Activated naive CD4-positive, alpha-beta T cell treated with anti-CD3 and anti-CD28 coated beads, Interleukin-2, amount 50 U/mL, for 72 hours (primary cell): ENCODE results near the gene SCYGR1. TPM values are rescaled to one million over a fixed set of nuclear protein-coding genes. Genes with fewer than 3 reads are reported as not detected.

Experiments
- ATAC-seq, 2 donors: fragments of 150-1000 bp; cut with Tn5 transposase; 2 replicates each; pipeline ENCODE4 v1.10.0; 2021; ENCODE audit warnings: mild to moderate bottlenecking in 2 of 2, moderate library complexity in 2 of 2
- DNase-seq, 2 donors: peaks; one replicate each; pipeline ENCODE4 v3.0.0; 2021 to 2022; ENCODE audit warnings: low spot score in 2 of 2
- H3K27ac Mint-ChIP-seq, 2 donors: one replicate each; pipeline ENCODE4 v1.8.0; 2022; ENCODE audit warnings: mild to moderate bottlenecking in 2 of 2, mixed read lengths in 2 of 2
- H3K36me3 Mint-ChIP-seq, 2 donors: one replicate each; pipeline ENCODE4 v1.8.0; 2022; ENCODE audit warnings: mixed read lengths in 2 of 2
- H3K9me3 Mint-ChIP-seq, 2 donors: one replicate each; pipeline ENCODE4 v1.8.0; 2022; ENCODE audit warnings: mixed read lengths in 2 of 2
- total RNA-seq, 2 donors: library from RNA; stranded (reverse); gene quantifications; one replicate each; pipeline ENCODE4 v1.2.3, GENCODE V29; 2022

The SCYGR1 gene
- total RNA-seq, 2 donors from 2014 or later: not detected

- H3K9me3 Mint-ChIP-seq: no peaks in the 10 kb centered on the region
- peak overlapping the region in 1 of 2 donors; percentile 63 for H3K27ac Mint-ChIP-seq
- H3K36me3 Mint-ChIP-seq: no peaks in the 10 kb centered on the region
- no peak for ATAC-seq
- DNase-seq: no peak
Observed at GRCh38 chr2:227360351-227360750, 27.4 kb downstream of the SCYGR1 start.

- Mint-ChIP-seq H3K27ac (peak overlapping the region; percentile 7 to 25), H3K36me3 (no peaks in the 10 kb centered on the region), H3K9me3 (no peaks in the 10 kb centered on the region)
- ATAC-seq (peak; percentile 41 to 75), DNase-seq (no peak)
Observed at GRCh38 chr2:227351639-227352038, 36.1 kb downstream of the SCYGR1 start.

- no peaks in the 10 kb centered on the region for H3K9me3 Mint-ChIP-seq
- ATAC-seq (no peak), DNase-seq (no peak)
- peak overlapping the region in 1 of 2 donors; percentile 27 for H3K27ac Mint-ChIP-seq
- H3K36me3 Mint-ChIP-seq: no peaks in the 10 kb centered on the region
Observed at GRCh38 chr2:227349989-227350612, 37.6 kb downstream of the SCYGR1 start.

- DNase-seq: no peak
- ATAC-seq: no peak
- H3K9me3 Mint-ChIP-seq: no peaks in the 10 kb centered on the region
- no peak overlapping the region for H3K27ac Mint-ChIP-seq
- H3K36me3 Mint-ChIP-seq: no peaks in the 10 kb centered on the region
Observed at GRCh38 chr2:227348324-227348723, 39.4 kb downstream of the SCYGR1 start.

- Mint-ChIP-seq H3K9me3 (no peaks in the 10 kb centered on the region), H3K27ac (no peak overlapping the region), H3K36me3 (no peaks in the 10 kb centered on the region)
- no peak for DNase-seq
- no peak for ATAC-seq
Observed at GRCh38 chr2:227347117-227347516, 40.6 kb downstream of the SCYGR1 start.

GRCh38 chr2:227344231-227344630 lies 43.5 kb downstream of the SCYGR1 start:
- no peaks in the 10 kb centered on the region for H3K36me3 Mint-ChIP-seq
- no peak for ATAC-seq
- no peak for DNase-seq
- no peaks in the 10 kb centered on the region for H3K9me3 Mint-ChIP-seq
- H3K27ac Mint-ChIP-seq: no peak overlapping the region

GRCh38 chr2:227341553-227341952 lies 46.2 kb downstream of the SCYGR1 start:
- ATAC-seq: no peak
- Mint-ChIP-seq H3K27ac (peak overlapping the region in 1 of 2 donors; percentile 22), H3K36me3 (peaks cover 0 to 7% of the 10 kb centered on the region in 2 donors), H3K9me3 (no peaks in the 10 kb centered on the region)
- DNase-seq: no peak

- DNase-seq: no peak
- Mint-ChIP-seq H3K36me3 (peaks cover 10 to 20% of the 10 kb centered on the region in 2 donors), H3K27ac (no peak overlapping the region), H3K9me3 (no peaks in the 10 kb centered on the region)
- no peak for ATAC-seq
Observed at GRCh38 chr2:227340106-227340505, 47.6 kb downstream of the SCYGR1 start.

- ATAC-seq: no peak
- DNase-seq: no peak
- Mint-ChIP-seq H3K36me3 (peaks cover 14 to 30% of the 10 kb centered on the region in 2 donors), H3K27ac (no peak overlapping the region), H3K9me3 (no peaks in the 10 kb centered on the region)
Observed at GRCh38 chr2:227339098-227339599, 48.6 kb downstream of the SCYGR1 start.

Other genes starting within 250 kb of the SCYGR1 start
- not detected for gene COL4A4, start 223.7 kb downstream of the SCYGR1 start, total RNA-seq
- not detected for gene COL4A3, start 223.3 kb downstream of the SCYGR1 start, total RNA-seq
- 10 to 100 TPM; 60.1 to 88.1 TPM for gene MFF, start 62.7 kb downstream of the SCYGR1 start, total RNA-seq
- not detected for gene TM4SF20, start 8.6 kb downstream of the SCYGR1 start, total RNA-seq
- 100 to 1,000 TPM in 1 of 2 donors, 10 to 100 TPM in 1; 63.3 to 219 TPM for gene AGFG1, start 84.2 kb upstream of the SCYGR1 start, total RNA-seq
- not detected for gene SCYGR2, start 210.9 kb upstream of the SCYGR1 start, total RNA-seq
- not detected for gene SCYGR3, start 226.9 kb upstream of the SCYGR1 start, total RNA-seq
- gene SCYGR4, start 229.5 kb upstream of the SCYGR1 start, total RNA-seq: not detected